ENCODE data around the gene FOXA2. TPM values are rescaled to one million over a fixed set of nuclear protein-coding genes. Genes with fewer than 3 reads are reported as not detected.

Gene FOXA2
- total and polyA plus RNA-seq, 2 of the 13 experiments (the other 11 are each of a cell fraction or from before 2014, with no cell fraction given): 8.8 to 12.2 TPM

GRCh38 chr20:22630701-22631100 is 46.3 kb upstream of the FOXA2 start:
- in situ Hi-C loops (cut with HindIII; ENCODE audit: extremely low pct_ligation_motif_present, low pct_unique_long_range_greater_than_20kb) (no loop called here), intact Hi-C loops (cut with micrococcal nuclease; ENCODE audit: unreplicated experiment) (no loop called here)
- no peaks in the 10 kb centered on the region; a peak in 1 of 5 replicates for H3K27me3 ChIP-seq (ENCODE audit: control insufficient read depth in 1 of 2, insufficient read depth in 2 of 2, low read length in 2 of 2)
- no peaks in the 10 kb centered on the region for H3K79me2 ChIP-seq (ENCODE audit: insufficient read depth, low read length)
- TF ChIP-seq ZNF569 (CRISPR knock-in tag; IDR thresholded peaks at IDR 0.05; ENCODE audit: borderline replicate concordance) (no peak), PITX1 (CRISPR knock-in tag; IDR thresholded peaks at IDR 0.05) (no peak), ELF1 (CRISPR knock-in tag; IDR thresholded peaks at IDR 0.05) (no peak), HOXA5 (CRISPR knock-in tag; IDR thresholded peaks at IDR 0.05) (no peak)
- TF ChIP-seq, protein P1, sequence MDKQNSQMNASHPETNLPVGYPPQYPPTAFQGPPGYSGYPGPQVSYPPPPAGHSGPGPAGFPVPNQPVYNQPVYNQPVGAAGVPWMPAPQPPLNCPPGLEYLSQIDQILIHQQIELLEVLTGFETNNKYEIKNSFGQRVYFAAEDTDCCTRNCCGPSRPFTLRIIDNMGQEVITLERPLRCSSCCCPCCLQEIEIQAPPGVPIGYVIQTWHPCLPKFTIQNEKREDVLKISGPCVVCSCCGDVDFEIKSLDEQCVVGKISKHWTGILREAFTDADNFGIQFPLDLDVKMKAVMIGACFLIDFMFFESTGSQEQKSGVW (CRISPR knock-in tag; IDR thresholded peaks at IDR 0.05; ENCODE audit: borderline replicate concordance): no peak
- TF ChIP-seq, protein P2, sequence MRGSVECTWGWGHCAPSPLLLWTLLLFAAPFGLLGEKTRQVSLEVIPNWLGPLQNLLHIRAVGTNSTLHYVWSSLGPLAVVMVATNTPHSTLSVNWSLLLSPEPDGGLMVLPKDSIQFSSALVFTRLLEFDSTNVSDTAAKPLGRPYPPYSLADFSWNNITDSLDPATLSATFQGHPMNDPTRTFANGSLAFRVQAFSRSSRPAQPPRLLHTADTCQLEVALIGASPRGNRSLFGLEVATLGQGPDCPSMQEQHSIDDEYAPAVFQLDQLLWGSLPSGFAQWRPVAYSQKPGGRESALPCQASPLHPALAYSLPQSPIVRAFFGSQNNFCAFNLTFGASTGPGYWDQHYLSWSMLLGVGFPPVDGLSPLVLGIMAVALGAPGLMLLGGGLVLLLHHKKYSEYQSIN (CRISPR knock-in tag; IDR thresholded peaks at IDR 0.05; ENCODE audit: borderline replicate concordance): no peak
- H2AFZ ChIP-seq (ENCODE audit: low read length): no peak overlapping the region
- no peak overlapping the region for H3K4me2 ChIP-seq (ENCODE audit: low read depth, low read length)
- no peak for FAIRE-seq
- H3K36me3 ChIP-seq (replicated peaks in 1 of 2; ENCODE audit: control insufficient read depth in 1 of 2, insufficient read depth in 2 of 2, low read length in 2 of 2): no peaks in the 10 kb centered on the region
- 15% methylated on average over 6 of the region's 6 CpGs for WGBS (ENCODE audit: low lambda C conversion rate)
- H3K27ac ChIP-seq (ENCODE audit: extremely low read length, insufficient read depth, low read length): no peak overlapping the region
- no peak for ATAC-seq
- H3K4me3 ChIP-seq (replicated peaks in 1 of 3; ENCODE audit: insufficient read depth in 1 of 3, low read depth in 2 of 3, low read length in 3 of 3): no peak overlapping the region
- ChIA-PET CTCF (ENCODE audit: low intra/inter-chr PET ratio, low total read pairs) (no interaction called here), POLR2A (no interaction called here)
- no peak overlapping the region for H3K9ac ChIP-seq (ENCODE audit: insufficient read depth, low read depth, low read length)
- BruUV-seq (replicated peaks): no TSS peak
- no peaks in the 10 kb centered on the region for H3K9me3 ChIP-seq (ENCODE audit: low read length)
- DNase-seq (ENCODE audit: low spot score): no peak
- H3K4me1 ChIP-seq (ENCODE audit: insufficient read depth, low read length): no peaks in the 10 kb centered on the region
- H4K20me1 ChIP-seq (ENCODE audit: insufficient read depth, low read length): no peaks in the 10 kb centered on the region

DNA sequence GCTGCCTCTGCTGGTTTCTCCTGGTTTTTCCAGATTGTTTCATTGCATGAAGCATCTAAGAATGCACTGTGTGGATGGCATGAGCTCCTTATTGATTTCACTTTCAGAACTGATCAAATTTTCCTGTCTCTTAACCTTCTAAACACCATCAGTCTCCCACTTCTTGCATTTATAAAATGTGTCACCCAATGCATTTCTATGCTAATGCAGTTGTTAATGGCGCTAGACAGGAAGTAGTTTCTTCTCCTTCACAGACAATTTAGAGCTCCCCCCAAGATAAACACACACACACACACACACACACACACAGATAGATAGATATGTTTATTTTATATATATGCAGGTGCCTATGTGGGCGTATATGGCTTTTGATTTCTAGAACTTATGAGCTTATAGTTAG is 45.6 kb upstream of the FOXA2 start:
- no peak overlapping the region for H3K4me2 ChIP-seq (ENCODE audit: low read depth, low read length)
- H3K79me2 ChIP-seq (ENCODE audit: insufficient read depth, low read length): no peaks in the 10 kb centered on the region
- no peaks in the 10 kb centered on the region for H3K9me3 ChIP-seq (ENCODE audit: low read length)
- intact Hi-C loops (cut with micrococcal nuclease; ENCODE audit: unreplicated experiment) (no loop called here), in situ Hi-C loops (cut with HindIII; ENCODE audit: extremely low pct_ligation_motif_present, low pct_unique_long_range_greater_than_20kb) (no loop called here)
- no peak overlapping the region for H3K4me3 ChIP-seq (replicated peaks in 1 of 3; ENCODE audit: insufficient read depth in 1 of 3, low read depth in 2 of 3, low read length in 3 of 3)
- no TSS peak for BruUV-seq (replicated peaks)
- ChIA-PET CTCF (ENCODE audit: low intra/inter-chr PET ratio, low total read pairs) (no interaction called here), POLR2A (no interaction called here)
- TF ChIP-seq ZNF432 (CRISPR knock-in tag; IDR thresholded peaks at IDR 0.05; ENCODE audit: borderline replicate concordance) (no peak), SALL1 (CRISPR knock-in tag; IDR thresholded peaks at IDR 0.05) (no peak), ZNF3 (CRISPR knock-in tag; IDR thresholded peaks at IDR 0.05) (no peak), ZNF572 (CRISPR knock-in tag; IDR thresholded peaks at IDR 0.05) (no peak), NR3C1 (CRISPR knock-in tag; IDR thresholded peaks at IDR 0.05) (no peak)
- FAIRE-seq (no peak), ATAC-seq (no peak), DNase-seq (ENCODE audit: low spot score) (no peak)
- H3K27ac ChIP-seq (ENCODE audit: extremely low read length, insufficient read depth, low read length): no peak overlapping the region
- no peaks in the 10 kb centered on the region for H3K4me1 ChIP-seq (ENCODE audit: insufficient read depth, low read length)
- H2AFZ ChIP-seq (ENCODE audit: low read length): no peak overlapping the region
- no peak overlapping the region for H3K9ac ChIP-seq (ENCODE audit: insufficient read depth, low read depth, low read length)
- 26% methylated on average over 2 of the region's 2 CpGs for WGBS (ENCODE audit: low lambda C conversion rate)
- H3K27me3 ChIP-seq (ENCODE audit: control insufficient read depth in 1 of 2, insufficient read depth in 2 of 2, low read length in 2 of 2): no peaks in the 10 kb centered on the region; a peak in 1 of 5 replicates
- no peaks in the 10 kb centered on the region for H3K36me3 ChIP-seq (replicated peaks in 1 of 2; ENCODE audit: control insufficient read depth in 1 of 2, insufficient read depth in 2 of 2, low read length in 2 of 2)
- H4K20me1 ChIP-seq (ENCODE audit: insufficient read depth, low read length): no peaks in the 10 kb centered on the region
